Skeletal muscle tissue (tissue), 4 donors: ENCODE measurements around the gene DACT2. TPM values are rescaled to one million over a fixed set of nuclear protein-coding genes. Genes with fewer than 3 reads are reported as not detected.

Experiments
- H3K27ac ChIP-seq: one replicate; pipeline ENCODE4 v1.7.0; 2013; ENCODE audit warnings: mild to moderate bottlenecking, low read depth, low read length, inconsistent platforms
- H3K27me3 ChIP-seq, 3 donors: one replicate each; pipeline ENCODE4 v1.7.0; 2013; ENCODE audit warnings: low read length in 3 of 3; ENCODE audit not compliant: control insufficient read depth in 3 of 3, insufficient read depth in 3 of 3
- H3K36me3 ChIP-seq, 3 donors: one replicate each; pipeline ENCODE4 v1.7.0; 2013; ENCODE audit warnings: low read length in 3 of 3; ENCODE audit not compliant: control insufficient read depth in 3 of 3, insufficient read depth in 3 of 3
- H3K4me1 ChIP-seq, 3 donors: one replicate each; pipeline ENCODE4 v1.7.0; 2013; ENCODE audit warnings: low read length in 3 of 3, mild to moderate bottlenecking in 3 of 3; ENCODE audit not compliant: control insufficient read depth in 3 of 3, insufficient read depth in 3 of 3
- H3K4me3 ChIP-seq, 3 donors: one replicate each; pipeline ENCODE4 v1.7.0; 2013; ENCODE audit warnings: low read length in 3 of 3
- H3K9ac ChIP-seq, 3 donors: one replicate each; pipeline ENCODE4 v1.7.0; 2013; ENCODE audit warnings: low read length in 3 of 3, mild to moderate bottlenecking in 3 of 3, moderate library complexity in 2 of 3, low read depth in 1 of 3
- H3K9me3 ChIP-seq, 3 donors: one replicate each; pipeline ENCODE4 v1.7.0; 2013; ENCODE audit warnings: low read length in 3 of 3; ENCODE audit not compliant: control insufficient read depth in 3 of 3
- total RNA-seq: library from RNA; depleted of rRNA; stranded (reverse); fragments of >200 nt; gene quantifications from one replicate; pipeline ENCODE4 v1.2.3, GENCODE V29; 2014
- donor health status: Osteomylitis.

Gene DACT2
- total RNA-seq, 1 donor from 2014 or later = 2.6 TPM

GRCh38 chr6:168280020-168280898 is 39.3 kb downstream of the DACT2 start:
- no peak overlapping the region for H3K9ac ChIP-seq
- H3K27me3 ChIP-seq = peaks cover 17 to 62% (median 50%) of the 10 kb centered on the region in 3 donors

GRCh38 chr6:168279403-168279935 is 40.1 kb downstream of the DACT2 start:
- Histone ChIP-seq H3K4me3 (no peak overlapping the region), H3K27ac (no peak overlapping the region), H3K27me3 (peaks cover 17 to 65% (median 53%) of the 10 kb centered on the region in 3 donors), H3K9ac (no peak overlapping the region), H3K4me1 (no peaks in the 10 kb centered on the region), H3K9me3 (no peaks in the 10 kb centered on the region), H3K36me3 (no peaks in the 10 kb centered on the region)

More at GRCh38 chr6:168280020-168280898, 39.3 kb downstream of the DACT2 start:
- no peak overlapping the region for H3K27ac ChIP-seq
- H3K9me3 ChIP-seq = no peaks in the 10 kb centered on the region
- no peak overlapping the region for H3K4me3 ChIP-seq
- no peaks in the 10 kb centered on the region for H3K4me1 ChIP-seq
- H3K36me3 ChIP-seq = no peaks in the 10 kb centered on the region

GRCh38 chr6:168278904-168279303 is 40.7 kb downstream of the DACT2 start:
- H3K27ac ChIP-seq = no peak overlapping the region
- H3K27me3 ChIP-seq = peaks cover 17 to 60% (median 53%) of the 10 kb centered on the region in 3 donors
- H3K9ac ChIP-seq = no peak overlapping the region
- H3K4me3 ChIP-seq = no peak overlapping the region
- no peaks in the 10 kb centered on the region for H3K4me1 ChIP-seq
- H3K9me3 ChIP-seq = no peaks in the 10 kb centered on the region
- no peaks in the 10 kb centered on the region for H3K36me3 ChIP-seq

GRCh38 chr6:168277274-168277669 is 42.3 kb downstream of the DACT2 start:
- Histone ChIP-seq H3K27ac (no peak overlapping the region), H3K36me3 (no peaks in the 10 kb centered on the region), H3K4me3 (no peak overlapping the region), H3K4me1 (no peaks in the 10 kb centered on the region), H3K9me3 (no peaks in the 10 kb centered on the region), H3K27me3 (peaks cover 17 to 64% (median 56%) of the 10 kb centered on the region in 3 donors), H3K9ac (no peak overlapping the region)

- no peaks in the 10 kb centered on the region for H3K4me1 ChIP-seq
- no peak overlapping the region for H3K9ac ChIP-seq
- H3K4me3 ChIP-seq = no peak overlapping the region
- no peaks in the 10 kb centered on the region for H3K9me3 ChIP-seq
- H3K36me3 ChIP-seq = no peaks in the 10 kb centered on the region
- H3K27me3 ChIP-seq = peaks cover 17 to 66% (median 56%) of the 10 kb centered on the region in 3 donors
- H3K27ac ChIP-seq = no peak overlapping the region
Measured at GRCh38 chr6:168276576-168277273, 42.9 kb downstream of the DACT2 start.

- no peak overlapping the region for H3K27ac ChIP-seq
- no peaks in the 10 kb centered on the region for H3K9me3 ChIP-seq
- H3K4me1 ChIP-seq = no peaks in the 10 kb centered on the region
- H3K27me3 ChIP-seq = peaks cover 12 to 65% (median 53%) of the 10 kb centered on the region in 3 donors
- no peaks in the 10 kb centered on the region for H3K36me3 ChIP-seq
- no peak overlapping the region for H3K4me3 ChIP-seq
- H3K9ac ChIP-seq = no peak overlapping the region
Measured at GRCh38 chr6:168275168-168275567, 44.4 kb downstream of the DACT2 start.

- Histone ChIP-seq H3K4me1 (no peaks in the 10 kb centered on the region), H3K9me3 (no peaks in the 10 kb centered on the region), H3K27me3 (peaks cover 6 to 57% (median 45%) of the 10 kb centered on the region in 3 donors), H3K9ac (no peak overlapping the region), H3K36me3 (no peaks in the 10 kb centered on the region), H3K27ac (no peak overlapping the region), H3K4me3 (no peak overlapping the region)
Measured at GRCh38 chr6:168274037-168274952, 45.3 kb downstream of the DACT2 start.

- Histone ChIP-seq H3K9me3 (no peaks in the 10 kb centered on the region), H3K36me3 (no peaks in the 10 kb centered on the region), H3K27ac (no peak overlapping the region), H3K4me3 (no peak overlapping the region), H3K4me1 (no peaks in the 10 kb centered on the region), H3K27me3 (peaks cover 4 to 52% (median 38%) of the 10 kb centered on the region in 3 donors), H3K9ac (no peak overlapping the region)
Measured at GRCh38 chr6:168273441-168274036, 46.0 kb downstream of the DACT2 start.
